GM12891 (cell line): ENCODE data around the gene RIMBP2.

Source experiments
- DNase-seq: peaks from one replicate; pipeline ENCODE4 v3.0.0; 2011; ENCODE audit warnings: low spot score; ENCODE audit not compliant: insufficient read length
- FAIRE-seq: peaks from 2 replicates; lab custom pipeline; 2011; peaks lifted over from hg19 to GRCh38; lab: Jason Lieb, UNC
- PAX5 ChIP-seq: IDR thresholded peaks from 2 replicates; pipeline ENCODE4 v1.6.1; 2011; ENCODE audit warnings: low read length, moderate library complexity, mild to moderate bottlenecking; ENCODE audit not compliant: insufficient read depth, severe bottlenecking
- POLR2A ChIP-seq: IDR thresholded peaks from 2 replicates; pipeline ENCODE4 v1.6.1; 2011; ENCODE audit warnings: low read depth, low read length, control low read depth
- POLR2AphosphoS5 ChIP-seq: IDR thresholded peaks from 2 replicates; pipeline ENCODE4 v1.6.1; 2011; ENCODE audit warnings: low read depth, low read length, control low read depth
- POU2F2 ChIP-seq: IDR thresholded peaks from 2 replicates; pipeline ENCODE4 v1.6.1; 2011; ENCODE audit warnings: low read depth, mild to moderate bottlenecking, control low read depth, low read length, moderate library complexity
- SPI1 ChIP-seq: IDR thresholded peaks from 2 replicates; pipeline ENCODE4 v1.6.1; 2011; ENCODE audit warnings: low read depth, low read length, control low read depth
- TAF1 ChIP-seq: IDR thresholded peaks from 2 replicates; pipeline ENCODE4 v1.6.1; 2011; ENCODE audit warnings: low read depth, low read length, control low read depth

Gene RIMBP2

DNA sequence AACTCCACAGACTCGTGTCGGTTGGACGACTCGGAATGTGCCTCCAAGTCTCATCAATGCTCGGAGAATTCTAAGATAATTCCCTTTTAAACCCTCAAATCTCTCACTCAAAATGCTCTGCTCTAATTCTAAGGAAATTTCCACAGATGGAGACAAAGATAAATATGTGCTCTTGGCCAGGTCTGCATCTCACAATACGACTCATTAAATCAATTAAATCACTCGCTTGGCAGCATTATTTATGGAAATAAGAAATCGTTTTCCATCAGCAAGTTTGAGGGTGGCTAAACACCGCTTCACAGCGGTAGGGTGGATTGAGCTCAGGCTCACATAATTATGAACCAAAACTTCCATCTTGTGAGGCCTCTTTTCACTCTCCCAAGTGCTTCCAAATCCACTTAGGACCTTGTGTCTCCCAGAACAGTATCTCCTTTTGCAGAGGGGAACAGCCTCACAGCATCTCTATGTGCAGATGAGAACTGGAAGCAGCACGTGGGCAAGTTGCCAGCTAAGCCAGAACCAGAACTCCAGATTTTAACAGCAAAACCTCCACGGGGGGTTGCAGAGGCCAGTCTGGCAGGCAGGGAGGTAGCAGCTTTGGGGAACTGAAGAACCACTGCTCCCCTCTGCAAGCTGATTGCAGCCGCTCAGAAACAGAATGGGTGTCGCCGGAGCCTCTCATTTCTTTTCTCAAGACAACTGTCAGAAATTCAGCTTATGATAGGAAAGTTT, 43.8 kb downstream of the RIMBP2 start:
- TF ChIP-seq POLR2A (no peak), TAF1 (no peak), POU2F2 (no peak), POLR2AphosphoS5 (no peak), SPI1 (no peak), PAX5 (no peak)
- FAIRE-seq: no peak
- DNase-seq: no peak

GRCh38 chr12:130671556-130671955, 44.5 kb downstream of the RIMBP2 start:
- no peak for TF ChIP-seq POU2F2
- no peak for TF ChIP-seq POLR2AphosphoS5
- TF ChIP-seq POLR2A: no peak
- no peak for TF ChIP-seq TAF1
- TF ChIP-seq PAX5: no peak
- TF ChIP-seq SPI1: no peak
- DNase-seq (no peak), FAIRE-seq (no peak)

GRCh38 chr12:130669797-130670196, 46.3 kb downstream of the RIMBP2 start:
- DNase-seq (no peak), FAIRE-seq (no peak)
- no peak for TF ChIP-seq POU2F2

DNA sequence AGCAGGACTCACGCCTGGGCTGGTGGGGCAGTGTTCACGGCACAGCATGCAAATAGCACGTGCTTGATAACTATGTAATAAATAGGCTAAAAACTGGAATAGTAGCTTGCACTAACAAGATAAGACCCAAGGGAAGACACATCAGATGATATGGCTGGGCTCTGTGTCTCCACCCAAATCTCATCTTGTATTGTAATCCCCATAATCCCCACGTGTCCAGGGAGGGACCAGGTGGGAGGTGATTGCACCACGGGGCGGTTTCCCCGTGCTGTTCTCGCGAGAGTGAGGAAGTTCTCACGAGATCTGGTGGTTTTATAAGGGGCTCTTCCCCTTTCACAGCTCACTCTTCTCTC, 46.9 kb downstream of the RIMBP2 start:
- no peak for FAIRE-seq
- TF ChIP-seq POLR2A (no peak), POLR2AphosphoS5 (no peak), TAF1 (no peak)
- no peak for DNase-seq

DNA sequence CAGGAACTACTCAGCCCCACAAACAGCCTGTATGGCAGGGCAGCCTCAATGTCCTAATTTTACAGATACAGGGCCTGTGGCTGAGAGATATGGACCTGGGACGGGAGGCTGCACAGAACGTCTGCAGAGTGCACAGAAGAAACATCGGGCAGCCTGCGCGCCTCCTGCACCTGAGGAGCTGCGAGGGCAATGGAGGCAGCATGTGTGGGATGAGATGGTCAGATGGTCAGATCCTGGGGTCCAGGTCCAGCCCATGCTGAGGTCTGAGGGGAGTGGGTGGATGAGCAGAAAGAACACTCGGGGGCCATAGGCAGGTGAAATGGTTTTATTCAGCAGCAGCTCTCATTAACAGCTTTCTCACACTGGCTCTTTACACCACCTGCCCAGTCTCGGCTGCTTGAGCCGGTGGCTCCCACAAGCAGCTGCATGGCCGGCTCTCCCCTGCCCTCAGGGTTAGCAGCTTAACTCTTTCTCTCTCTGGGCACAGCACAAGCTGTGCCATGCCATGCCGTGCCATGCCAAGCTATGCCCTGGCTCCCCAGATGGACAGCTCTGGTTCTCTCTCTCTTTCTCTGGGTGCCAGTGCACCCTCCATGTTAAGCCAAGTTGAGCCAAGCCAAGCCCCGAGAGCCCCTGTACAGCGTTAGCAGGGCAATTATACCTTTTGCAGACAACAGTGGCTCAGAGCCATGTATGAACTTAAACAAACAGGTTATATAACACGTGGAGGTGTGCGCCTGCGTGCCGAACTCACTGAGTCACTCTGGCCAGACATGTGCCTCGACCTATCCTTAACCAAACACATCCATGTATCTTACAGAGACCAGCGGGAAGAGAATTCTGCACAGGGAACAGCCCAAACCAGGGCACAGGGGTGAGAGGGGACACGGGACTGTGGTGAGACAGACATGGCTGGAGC, 47.6 kb downstream of the RIMBP2 start:
- DNase-seq (no peak), FAIRE-seq (no peak)
- no peak for TF ChIP-seq POU2F2
- TF ChIP-seq TAF1: no peak
- no peak for TF ChIP-seq PAX5
- TF ChIP-seq SPI1: no peak
- no peak for TF ChIP-seq POLR2A
- no peak for TF ChIP-seq POLR2AphosphoS5

DNA sequence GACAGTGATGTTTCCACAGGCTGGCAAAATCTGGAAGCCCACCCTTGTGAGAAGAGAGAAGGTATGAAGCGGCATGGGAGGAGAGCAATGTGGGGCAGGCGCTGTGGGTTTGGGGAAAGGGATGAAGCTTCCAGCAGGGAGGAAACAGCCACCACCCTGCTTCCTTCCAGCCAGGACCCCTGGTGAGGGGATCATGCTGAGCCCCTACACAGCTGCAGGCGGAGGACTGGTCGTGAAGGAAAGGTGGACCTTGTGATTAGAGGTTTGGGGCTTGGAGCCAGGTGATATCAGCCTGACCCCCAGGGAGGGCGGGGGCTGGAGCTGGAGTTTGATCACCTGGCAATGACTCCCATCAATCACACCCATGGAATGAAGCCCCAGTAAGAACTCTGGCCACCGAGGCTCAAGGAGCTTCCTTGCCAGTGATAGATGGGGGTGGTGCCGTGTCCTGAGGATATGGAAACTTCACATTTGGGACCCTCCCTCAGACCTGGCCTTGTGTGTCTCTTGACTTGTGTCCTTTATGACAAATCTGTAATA, 48.6 kb downstream of the RIMBP2 start:
- no peak for DNase-seq
- TF ChIP-seq SPI1 (no peak), POLR2A (no peak), POLR2AphosphoS5 (no peak), PAX5 (no peak), POU2F2 (no peak), TAF1 (no peak)
- FAIRE-seq: no peak

DNA sequence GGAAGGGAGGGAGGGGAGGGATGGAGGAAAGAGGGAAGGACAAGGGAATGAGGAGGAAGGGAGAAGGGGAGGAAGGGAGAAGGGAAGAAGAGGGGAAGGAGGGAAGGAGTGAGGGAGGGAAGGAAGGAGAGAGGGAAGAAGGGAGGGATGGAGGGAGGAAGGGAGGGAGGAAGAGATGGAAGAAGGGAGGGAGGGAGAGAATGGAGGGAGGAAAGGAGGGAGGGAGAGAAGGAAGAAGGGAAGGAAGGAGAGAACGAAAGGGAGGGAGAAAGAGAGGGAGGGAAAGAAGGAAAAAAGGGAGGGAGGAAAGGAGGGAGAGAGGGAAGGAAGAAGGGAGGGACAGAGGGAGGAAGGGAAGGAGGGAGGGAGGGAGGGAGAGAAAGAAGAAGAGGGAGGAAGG, 49.5 kb downstream of the RIMBP2 start:
- no peak for DNase-seq
- FAIRE-seq: no peak
- TF ChIP-seq POLR2A (no peak), SPI1 (no peak), POU2F2 (no peak), POLR2AphosphoS5 (no peak), PAX5 (no peak), TAF1 (no peak)

GRCh38 chr12:130665753-130666152, 50.3 kb downstream of the RIMBP2 start:
- TF ChIP-seq PAX5 (no peak), POU2F2 (no peak), SPI1 (no peak), TAF1 (no peak)
- FAIRE-seq: no peak

GRCh38 chr12:130664772-130665171, 51.3 kb downstream of the RIMBP2 start:
- TF ChIP-seq POU2F2 (no peak), POLR2A (no peak), SPI1 (no peak), PAX5 (no peak), POLR2AphosphoS5 (no peak), TAF1 (no peak)
- no peak for DNase-seq
- no peak for FAIRE-seq

More at GRCh38 chr12:130665753-130666152, 50.3 kb downstream of the RIMBP2 start:
- DNase-seq: no peak

- no peak for FAIRE-seq
- no peak for TF ChIP-seq PAX5
- TF ChIP-seq POLR2A: no peak
- no peak for TF ChIP-seq POLR2AphosphoS5
- TF ChIP-seq TAF1: no peak
- no peak for TF ChIP-seq SPI1
- TF ChIP-seq POU2F2: no peak
- DNase-seq: no peak
Measured at GRCh38 chr12:130664252-130664651, 51.8 kb downstream of the RIMBP2 start.
